Adrenal gland (tissue), 5 donors: ENCODE data around the gene SLC7A5.

Experiments used
- POLR2A ChIP-seq, 2 donors: fragments of 450-650 bp; IDR thresholded peaks; one replicate each; pipeline ENCODE4 v1.6.1; 2017; ENCODE audit warnings: antibody characterized with exemption in 2 of 2, mild to moderate bottlenecking in 2 of 2, moderate library complexity in 1 of 2
- TF ChIP-seq, protein P1 (sequence below), 6 experiments: fragments of 450-650 bp in 4 of 6; fragments of 200-600 bp in 2 of 6; sonication (generic) in 1 of 6; IDR thresholded peaks; 1 replicate in 5 of 6; 2 replicates in 1 of 6; pipeline versions ENCODE4 v1.5.1 to v1.8.0; 2016 to 2021; ENCODE audit warnings: antibody characterized with exemption in 6 of 6, mild to moderate bottlenecking in 2 of 6, moderate library complexity in 1 of 6
- donor health status: DM: no; HTN: no; CAD: no.

DNA sequence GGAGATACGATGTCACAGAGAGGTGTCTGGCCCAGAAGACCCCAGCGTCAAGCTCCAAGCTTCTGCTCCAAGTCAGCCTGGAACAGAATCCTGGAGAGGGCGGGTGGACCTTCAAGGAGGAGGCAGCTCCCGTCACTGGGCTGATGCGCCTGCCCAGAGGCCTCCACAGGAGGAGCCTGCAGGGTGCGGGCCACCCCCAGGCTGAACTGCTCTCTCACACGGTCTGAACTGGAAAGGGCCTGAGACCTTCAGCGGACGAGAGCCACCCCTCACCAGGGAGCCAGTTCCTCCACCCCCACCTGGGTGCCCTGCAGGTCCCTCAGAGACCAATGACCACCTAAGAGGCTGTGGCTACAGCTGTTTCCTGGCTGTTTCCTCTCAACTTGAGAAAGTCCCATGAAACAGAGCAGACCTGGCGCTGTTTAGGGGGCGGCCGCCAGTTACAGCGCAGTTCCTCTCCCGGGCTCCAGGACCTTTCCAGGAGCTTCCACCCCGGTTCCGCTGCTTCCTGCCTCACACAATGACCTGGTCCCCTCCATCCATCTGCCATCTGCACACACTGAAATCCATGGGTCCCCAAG is 67.5 kb downstream of the SLC7A5 start:
- TF ChIP-seq, protein P1, sequence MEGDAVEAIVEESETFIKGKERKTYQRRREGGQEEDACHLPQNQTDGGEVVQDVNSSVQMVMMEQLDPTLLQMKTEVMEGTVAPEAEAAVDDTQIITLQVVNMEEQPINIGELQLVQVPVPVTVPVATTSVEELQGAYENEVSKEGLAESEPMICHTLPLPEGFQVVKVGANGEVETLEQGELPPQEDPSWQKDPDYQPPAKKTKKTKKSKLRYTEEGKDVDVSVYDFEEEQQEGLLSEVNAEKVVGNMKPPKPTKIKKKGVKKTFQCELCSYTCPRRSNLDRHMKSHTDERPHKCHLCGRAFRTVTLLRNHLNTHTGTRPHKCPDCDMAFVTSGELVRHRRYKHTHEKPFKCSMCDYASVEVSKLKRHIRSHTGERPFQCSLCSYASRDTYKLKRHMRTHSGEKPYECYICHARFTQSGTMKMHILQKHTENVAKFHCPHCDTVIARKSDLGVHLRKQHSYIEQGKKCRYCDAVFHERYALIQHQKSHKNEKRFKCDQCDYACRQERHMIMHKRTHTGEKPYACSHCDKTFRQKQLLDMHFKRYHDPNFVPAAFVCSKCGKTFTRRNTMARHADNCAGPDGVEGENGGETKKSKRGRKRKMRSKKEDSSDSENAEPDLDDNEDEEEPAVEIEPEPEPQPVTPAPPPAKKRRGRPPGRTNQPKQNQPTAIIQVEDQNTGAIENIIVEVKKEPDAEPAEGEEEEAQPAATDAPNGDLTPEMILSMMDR (IDR thresholded peaks at IDR 0.05): no peak
- TF ChIP-seq POLR2A (IDR thresholded peaks at IDR 0.05): no peak
